Measurements from ENCODE around the gene MSMO1.
"Not testable (repeated sequence)": the region's sequence is repeated elsewhere in the genome, so short reads cannot be mapped to it uniquely, and the experiment has no call there.

The MSMO1 gene

DNA sequence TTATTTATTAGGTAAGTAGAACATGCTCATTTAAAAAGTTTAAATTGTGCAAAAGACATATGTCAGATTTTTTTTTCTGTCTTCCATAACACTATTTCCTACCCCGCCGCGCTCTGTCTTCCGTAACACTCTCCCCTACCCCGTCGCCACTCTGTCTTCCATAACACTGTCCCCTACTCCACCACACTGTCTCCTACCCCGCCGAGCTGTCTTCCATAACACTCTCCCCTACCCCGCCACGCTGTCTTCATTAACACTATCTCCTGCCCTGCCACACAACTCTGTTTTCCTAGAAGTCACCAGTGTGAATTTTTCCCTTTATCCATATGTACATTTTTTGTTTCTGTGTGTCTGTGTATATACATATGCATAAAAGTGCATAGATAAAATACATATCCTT is 4.4 kb downstream of the MSMO1 start:
- DNase-seq (ENCODE audit: low read depth), result no peak

DNA sequence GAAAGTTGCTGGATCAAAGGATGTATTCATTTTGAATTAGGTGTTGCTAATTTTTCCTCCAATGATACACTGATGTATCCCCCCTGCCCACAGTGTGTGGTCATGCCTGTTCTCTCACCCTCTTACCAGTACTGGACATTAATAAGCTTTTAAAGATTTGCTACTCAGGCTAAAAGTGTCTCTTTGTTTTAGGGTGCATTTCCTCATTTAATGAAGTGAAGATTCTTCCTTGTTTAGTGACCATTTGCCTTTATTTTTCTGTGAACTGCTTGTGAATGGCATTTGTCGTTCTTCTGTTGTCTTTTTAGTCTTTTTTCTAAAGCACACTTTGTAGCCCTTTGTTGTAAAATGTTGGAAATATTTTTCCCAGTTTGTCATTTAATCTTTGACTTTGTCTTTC is 5.0 kb downstream of the MSMO1 start:
- TF ChIP-seq, protein P1, sequence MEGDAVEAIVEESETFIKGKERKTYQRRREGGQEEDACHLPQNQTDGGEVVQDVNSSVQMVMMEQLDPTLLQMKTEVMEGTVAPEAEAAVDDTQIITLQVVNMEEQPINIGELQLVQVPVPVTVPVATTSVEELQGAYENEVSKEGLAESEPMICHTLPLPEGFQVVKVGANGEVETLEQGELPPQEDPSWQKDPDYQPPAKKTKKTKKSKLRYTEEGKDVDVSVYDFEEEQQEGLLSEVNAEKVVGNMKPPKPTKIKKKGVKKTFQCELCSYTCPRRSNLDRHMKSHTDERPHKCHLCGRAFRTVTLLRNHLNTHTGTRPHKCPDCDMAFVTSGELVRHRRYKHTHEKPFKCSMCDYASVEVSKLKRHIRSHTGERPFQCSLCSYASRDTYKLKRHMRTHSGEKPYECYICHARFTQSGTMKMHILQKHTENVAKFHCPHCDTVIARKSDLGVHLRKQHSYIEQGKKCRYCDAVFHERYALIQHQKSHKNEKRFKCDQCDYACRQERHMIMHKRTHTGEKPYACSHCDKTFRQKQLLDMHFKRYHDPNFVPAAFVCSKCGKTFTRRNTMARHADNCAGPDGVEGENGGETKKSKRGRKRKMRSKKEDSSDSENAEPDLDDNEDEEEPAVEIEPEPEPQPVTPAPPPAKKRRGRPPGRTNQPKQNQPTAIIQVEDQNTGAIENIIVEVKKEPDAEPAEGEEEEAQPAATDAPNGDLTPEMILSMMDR (conservative IDR thresholded peaks at IDR 0.05; ENCODE audit: low read length), result no peak
- no peak overlapping the region for H3K4me3 ChIP-seq (ENCODE audit: low read length)
- no peak for DNase-seq (ENCODE audit: low read depth)

More for the DNA sequence above, 4.4 kb downstream of the MSMO1 start:
- TF ChIP-seq, protein P1 (conservative IDR thresholded peaks at IDR 0.05; ENCODE audit: low read length), result no peak
- H3K4me3 ChIP-seq (ENCODE audit: low read length), result no peak overlapping the region

DNA sequence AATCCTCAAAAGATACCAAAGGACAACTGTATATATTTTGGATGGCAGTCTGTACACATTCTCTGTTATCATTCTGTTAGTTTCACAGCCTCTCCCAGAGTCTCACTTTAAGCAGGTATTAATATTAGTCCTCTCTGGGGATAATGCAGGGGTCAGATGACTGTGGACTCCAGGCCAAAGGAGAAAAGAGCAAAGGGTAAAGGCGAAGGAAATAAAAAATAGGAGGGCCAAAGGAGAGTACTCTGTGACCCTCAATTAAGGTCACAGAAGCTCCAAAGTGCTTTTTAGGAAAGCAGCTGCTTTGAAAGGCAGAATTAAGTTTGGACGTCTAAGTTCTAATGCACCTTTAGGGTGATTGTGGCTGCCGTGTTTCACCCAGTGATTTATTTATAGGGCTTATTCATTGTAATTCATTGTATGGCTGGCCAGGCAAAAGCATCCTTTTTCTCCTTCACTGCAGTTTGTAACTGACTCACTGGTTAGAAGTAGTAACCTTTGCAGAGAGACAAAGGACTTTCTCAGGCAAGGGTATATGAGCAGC is 7.8 kb downstream of the MSMO1 start:
- TF ChIP-seq, protein P1 (conservative IDR thresholded peaks at IDR 0.05; ENCODE audit: low read length), result no peak
- no peak overlapping the region for H3K4me3 ChIP-seq (ENCODE audit: low read length)
- DNase-seq (ENCODE audit: low read depth), result no peak

DNA sequence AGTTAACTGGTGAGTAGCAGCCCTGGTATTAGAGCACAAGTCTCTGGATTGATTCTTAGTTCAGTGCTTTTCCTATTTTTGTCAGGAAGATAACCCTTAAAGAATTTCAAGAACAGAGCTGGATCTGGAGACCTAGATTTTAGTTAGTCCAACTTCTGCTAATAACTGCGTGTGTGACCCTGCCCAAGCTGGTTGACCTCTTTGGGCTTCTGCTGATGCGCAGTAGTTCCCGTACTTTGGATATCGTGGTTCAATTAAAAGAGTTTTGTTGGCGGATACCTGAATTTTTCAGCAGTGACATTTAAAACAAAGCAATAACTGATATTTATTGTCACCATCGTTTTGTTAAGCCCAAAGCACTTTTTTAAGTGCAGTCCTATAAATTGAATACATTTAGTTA is 9.3 kb downstream of the MSMO1 start:
- H3K4me3 ChIP-seq (ENCODE audit: low read length), result no peak overlapping the region
- DNase-seq (ENCODE audit: low read depth), result no peak
- TF ChIP-seq, protein P1 (conservative IDR thresholded peaks at IDR 0.05; ENCODE audit: low read length), result no peak

DNA sequence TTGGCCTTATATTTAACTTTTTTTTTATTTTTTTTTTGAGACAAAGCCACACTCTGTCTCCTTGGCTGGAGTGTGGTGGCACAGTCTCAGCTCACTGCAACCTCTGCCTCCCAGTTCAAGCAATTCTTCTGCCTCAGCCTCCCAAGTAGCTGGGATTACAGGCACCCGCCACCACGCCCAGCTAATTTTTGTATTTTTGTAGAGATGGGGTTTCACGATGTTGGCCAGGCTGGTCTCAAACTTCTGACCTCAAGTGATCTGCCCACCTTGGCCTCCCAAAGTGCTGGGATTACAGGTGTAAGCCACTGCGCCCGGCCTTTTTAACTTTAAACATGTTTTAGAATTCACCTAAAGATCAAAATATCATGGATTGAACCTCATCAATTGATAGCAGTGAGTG is 14.9 kb downstream of the MSMO1 start:
- DNase-seq (ENCODE audit: low read depth); H3K4me3 ChIP-seq (ENCODE audit: low read length): not testable (repeated sequence)

DNA sequence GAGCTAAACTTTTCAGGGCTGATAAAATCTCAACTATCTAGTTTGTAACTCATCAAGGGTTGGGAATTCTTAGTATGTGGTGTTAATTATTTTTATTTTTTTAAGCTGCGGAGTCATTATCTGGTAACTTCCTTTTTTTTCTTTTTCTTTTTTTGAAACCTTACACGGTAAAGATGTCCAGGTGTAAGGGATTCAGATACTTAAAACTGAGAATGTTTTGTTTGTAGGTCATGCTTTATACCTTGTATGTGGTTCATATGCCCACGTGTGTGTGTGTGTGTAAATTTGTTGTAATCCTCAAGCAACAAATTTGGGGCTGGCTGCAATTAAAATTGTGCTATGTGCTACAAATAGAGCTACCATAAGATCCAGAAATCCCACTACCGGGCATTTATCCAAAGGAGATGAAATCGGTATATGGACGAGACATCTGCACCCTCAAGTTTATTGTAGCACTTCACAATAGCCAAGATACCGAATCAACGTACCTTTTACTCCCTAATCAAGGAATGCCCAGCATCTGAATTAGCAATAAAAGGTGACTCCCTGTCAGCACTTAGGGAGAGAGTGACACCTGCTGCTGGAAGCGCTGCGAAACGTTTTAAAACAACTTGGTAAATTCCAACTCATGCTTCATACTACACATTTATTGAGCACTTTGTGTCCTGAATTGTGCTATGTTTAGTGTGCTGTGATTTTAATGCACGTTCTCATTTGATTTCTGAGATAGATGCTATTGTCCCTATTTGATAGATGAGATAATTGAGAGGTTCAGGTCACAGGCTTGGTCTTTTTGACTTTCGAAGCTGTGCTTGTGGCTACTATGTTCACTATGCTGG is 16.1 kb downstream of the MSMO1 start:
- no peak overlapping the region for H3K4me3 ChIP-seq (ENCODE audit: low read length)
- DNase-seq (ENCODE audit: low read depth), result no peak
- TF ChIP-seq, protein P1 (conservative IDR thresholded peaks at IDR 0.05; ENCODE audit: low read length), result peak; percentile 45

DNA sequence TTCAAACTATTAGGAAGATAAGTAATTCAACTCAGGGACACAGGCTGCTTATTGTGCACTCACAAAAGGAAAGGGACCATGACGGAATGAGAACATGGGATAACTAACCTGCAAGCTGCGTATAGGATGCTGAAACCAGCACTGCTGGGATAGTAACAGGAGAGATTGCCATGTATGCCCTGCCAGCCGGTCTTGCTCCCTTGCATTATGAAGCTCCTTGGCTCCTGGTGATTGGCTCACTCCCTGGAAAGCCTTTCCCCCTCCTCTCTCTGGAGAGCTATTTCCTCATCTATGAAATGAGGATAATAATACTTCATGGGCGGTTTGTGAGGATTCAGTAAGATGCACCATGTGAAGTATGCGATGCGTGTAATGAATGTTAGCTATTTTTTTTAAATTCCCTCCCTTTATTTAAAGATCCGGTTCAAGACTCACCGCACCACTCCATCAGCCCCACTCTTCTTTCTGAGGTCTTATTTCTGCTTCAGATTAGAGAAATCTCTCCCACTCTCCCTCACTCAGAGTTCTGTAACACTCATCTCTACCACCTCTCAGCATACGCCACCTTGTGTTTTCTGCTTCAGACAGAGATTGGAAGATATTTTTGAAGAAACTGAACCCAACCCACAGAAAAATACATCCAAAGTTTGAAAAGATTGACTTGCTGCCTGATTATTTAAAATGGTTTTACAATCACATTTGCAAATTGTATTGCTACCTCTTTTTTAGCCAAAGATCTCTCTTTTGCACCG is 18.4 kb downstream of the MSMO1 start:
- no peak overlapping the region for H3K4me3 ChIP-seq (ENCODE audit: low read length)
- DNase-seq (ENCODE audit: low read depth), result no peak
- TF ChIP-seq, protein P1 (conservative IDR thresholded peaks at IDR 0.05; ENCODE audit: low read length), result peak; percentile 41

Measured in AG10803 (cell line).